NCI-H748 treated with DMSO at 0.1 percent for 48 hours (cell line): Measurements from ENCODE around the gene FGF23.

Source experiments
- DNase-seq: peaks from one replicate; lab custom pipeline; 2025; lab: John Stamatoyannopoulos, UW

Gene FGF23

DNA sequence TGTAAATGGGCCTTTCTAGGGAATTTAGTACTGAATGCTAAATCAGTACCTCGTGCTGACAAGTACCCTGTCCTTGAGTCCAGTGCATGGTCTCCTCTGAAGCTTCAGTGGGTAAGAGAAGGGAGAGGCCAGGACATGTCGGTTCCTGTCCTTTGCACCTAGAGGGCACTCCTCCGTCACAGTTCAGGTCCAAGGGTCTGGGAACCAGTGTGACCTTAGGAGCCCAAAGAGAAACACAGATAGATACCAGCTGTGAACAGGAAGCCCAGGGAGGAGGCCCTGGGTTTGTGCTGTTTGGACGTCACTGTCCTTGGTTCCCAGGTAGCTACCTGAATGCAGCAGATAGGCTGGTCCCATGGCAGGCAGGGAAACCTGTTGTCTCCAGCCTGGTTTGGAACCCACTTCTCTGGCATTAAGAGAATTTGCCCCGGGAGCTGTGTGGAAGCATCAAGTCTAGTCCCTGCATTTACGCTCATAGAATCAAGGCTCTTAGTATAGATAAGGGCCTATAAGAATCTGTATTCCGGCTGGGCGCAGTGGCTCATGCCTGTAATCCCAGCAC is 3.9 kb upstream of the FGF23 start:
- no peak for DNase-seq

GRCh38 chr12:4380332-4380731 is 820 bp upstream of the FGF23 start:
- DNase-seq = no peak

GRCh38 chr12:4378772-4379171 is 740 bp downstream of the FGF23 start:
- DNase-seq = no peak

DNA sequence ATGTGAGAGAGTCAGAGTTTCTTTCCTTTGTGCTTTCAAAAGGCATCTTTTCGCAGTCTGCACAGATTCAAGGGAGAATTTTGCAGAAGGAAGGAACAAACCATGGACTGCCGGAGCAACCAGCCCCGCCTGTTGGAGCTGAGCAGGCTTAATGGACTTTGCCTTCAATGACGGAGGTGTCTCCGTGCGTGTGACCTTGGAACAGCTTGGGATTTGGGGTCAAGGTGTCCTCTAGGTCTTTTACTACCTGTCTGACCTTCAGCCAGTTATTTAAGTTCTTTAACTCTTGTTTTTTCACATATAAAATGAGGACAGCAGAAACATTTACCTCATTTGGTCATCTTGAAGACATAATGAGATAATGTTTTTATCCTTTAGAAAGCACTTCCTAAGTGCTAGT is 4.1 kb downstream of the FGF23 start:
- no peak for DNase-seq

DNA sequence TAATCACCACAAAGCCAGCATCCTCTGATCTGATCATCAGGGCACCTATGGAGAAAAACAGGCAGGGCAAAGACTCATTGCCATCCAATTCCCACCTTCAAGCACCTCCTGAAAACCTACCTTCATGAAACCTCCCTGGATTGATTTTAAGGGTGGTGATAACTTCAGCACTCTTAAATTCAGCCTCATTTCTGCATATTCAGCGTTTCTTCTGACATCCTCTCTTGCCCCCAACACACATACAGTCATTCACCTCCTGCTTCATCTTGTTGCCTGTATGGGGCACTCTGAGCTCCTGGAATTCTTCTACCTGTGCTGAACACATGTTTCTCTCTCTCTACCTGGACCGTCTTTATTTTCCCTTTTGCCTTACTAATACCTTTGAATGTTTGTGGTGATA is 6.9 kb downstream of the FGF23 start:
- DNase-seq = no peak

GRCh38 chr12:4370265-4370664 is 9.2 kb downstream of the FGF23 start:
- DNase-seq = no peak

- DNase-seq = no peak
Measured at GRCh38 chr12:4369548-4369947, 10.0 kb downstream of the FGF23 start.

GRCh38 chr12:4366090-4366489 is 13.4 kb downstream of the FGF23 start:
- DNase-seq = no peak

GRCh38 chr12:4356041-4356327 is 23.5 kb downstream of the FGF23 start:
- DNase-seq = peak; percentile 6

DNA sequence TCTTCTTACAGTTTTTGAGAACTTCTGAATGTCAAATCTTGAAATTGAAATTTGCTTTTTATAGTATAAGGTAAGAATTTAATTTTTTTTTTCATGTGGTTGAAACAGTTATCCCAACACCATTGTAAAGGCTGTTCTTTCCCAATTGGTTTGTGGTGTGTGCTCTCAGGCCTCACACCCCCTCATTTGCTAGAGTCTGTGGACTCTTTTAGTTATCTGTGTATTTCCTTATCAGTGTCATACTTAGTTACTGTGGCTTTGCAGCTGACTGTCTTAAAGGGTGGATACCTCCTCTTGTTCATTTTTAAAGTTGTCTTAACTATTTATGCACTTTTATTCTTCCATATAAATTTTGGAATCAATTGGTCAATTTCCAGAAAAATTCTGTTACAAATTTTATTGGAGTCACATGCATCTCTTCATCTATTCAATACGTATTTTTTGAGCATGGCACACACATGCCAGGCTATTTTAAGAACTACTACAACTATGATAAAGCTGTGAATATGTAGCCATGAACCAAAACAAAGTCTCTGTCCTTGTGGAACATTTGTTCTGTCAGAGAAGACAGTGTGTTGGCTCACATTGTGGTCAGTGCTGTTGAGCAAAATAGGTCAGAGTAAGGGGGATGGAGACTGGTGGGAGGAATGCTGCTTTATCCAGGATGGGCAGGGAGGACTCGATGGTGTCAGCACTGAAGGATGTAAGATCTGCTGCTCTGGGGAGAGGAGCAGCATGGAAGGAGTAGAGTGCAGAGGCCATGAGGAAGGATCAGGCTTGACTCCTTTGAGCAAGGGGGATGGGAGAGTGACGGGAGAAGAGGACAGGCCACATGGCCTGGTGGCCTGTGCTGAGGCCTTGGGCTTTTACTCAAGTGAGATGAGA is 24.1 kb downstream of the FGF23 start:
- DNase-seq = no peak

DNA sequence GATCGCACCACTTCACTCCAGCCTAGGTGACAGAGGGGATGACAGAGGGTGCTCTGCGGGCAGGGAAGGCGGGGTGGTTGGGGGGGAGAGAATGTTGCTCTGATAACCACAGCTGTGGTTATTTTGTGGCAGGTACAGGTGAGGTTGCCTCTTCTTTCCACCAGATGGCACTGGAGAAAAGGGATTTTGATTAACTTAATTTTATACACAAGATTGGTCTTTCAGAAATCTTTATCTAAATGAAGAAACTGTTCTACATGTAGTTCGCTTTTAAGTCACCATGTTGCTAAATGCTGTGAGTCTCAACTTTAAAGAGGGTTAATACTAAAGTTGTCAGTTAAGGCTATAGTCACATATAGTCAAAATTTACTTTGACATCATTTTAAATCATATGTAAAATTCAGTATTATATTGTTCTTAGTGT is 25.7 kb downstream of the FGF23 start:
- DNase-seq = no peak

DNA sequence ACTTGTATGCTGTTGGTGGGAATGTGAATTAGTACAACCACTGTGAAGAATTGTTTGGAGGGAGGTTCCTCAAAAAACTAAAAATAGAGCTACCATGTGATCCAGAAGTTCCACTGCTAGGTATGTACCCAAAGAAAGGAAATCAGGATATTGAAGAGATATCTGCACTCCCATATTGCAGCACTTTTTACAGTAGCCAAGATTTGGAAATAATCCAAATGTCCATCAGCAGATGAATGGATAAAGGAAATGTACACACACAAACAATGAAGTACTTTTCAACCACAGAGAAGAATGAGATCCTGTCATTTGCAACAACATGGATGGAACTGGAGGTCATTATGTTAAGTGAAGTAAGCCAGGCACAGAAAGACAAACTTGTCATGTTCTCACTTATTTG is 32.6 kb downstream of the FGF23 start:
- DNase-seq = peak; percentile 28

DNA sequence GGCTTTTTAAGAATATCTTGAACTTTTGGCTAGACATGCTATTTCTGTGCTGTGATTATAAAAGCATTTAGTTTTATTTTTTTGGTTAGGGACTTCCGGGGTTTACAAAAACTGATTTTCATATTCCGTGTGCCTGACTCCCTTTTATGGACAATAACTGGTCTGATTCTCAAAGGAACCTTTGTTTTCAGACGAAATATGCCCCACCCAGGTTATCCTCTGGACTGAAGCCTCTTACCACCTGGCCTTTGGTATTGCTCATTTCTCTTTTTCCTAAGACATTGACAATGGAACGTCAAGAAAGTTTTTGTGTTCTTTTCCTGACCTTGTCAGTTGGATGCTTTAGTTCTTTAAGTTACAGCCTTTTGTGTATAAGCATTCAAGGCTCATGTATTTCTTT is 47.7 kb downstream of the FGF23 start:
- no peak for DNase-seq

GRCh38 chr12:4331221-4331620 is 48.3 kb downstream of the FGF23 start:
- DNase-seq = no peak

DNA sequence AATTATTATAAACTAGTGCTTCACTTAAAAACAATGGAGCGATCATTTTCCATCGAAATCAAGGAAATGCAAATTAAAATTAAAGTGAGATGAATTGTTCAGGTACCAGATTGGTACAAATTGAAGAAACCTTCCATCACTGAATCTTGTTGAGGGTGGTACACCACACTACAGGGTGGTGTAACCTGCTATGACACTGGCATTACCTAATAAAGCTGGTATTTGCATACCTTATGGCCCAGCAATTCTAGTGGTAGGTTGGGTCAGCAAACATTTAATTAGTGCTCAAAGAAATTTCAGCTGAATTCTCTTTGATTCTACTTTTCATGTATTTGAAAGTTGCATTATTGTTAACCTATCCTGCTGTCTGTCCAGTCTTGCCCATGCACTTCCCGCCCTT is 49.3 kb downstream of the FGF23 start:
- no peak for DNase-seq

DNA sequence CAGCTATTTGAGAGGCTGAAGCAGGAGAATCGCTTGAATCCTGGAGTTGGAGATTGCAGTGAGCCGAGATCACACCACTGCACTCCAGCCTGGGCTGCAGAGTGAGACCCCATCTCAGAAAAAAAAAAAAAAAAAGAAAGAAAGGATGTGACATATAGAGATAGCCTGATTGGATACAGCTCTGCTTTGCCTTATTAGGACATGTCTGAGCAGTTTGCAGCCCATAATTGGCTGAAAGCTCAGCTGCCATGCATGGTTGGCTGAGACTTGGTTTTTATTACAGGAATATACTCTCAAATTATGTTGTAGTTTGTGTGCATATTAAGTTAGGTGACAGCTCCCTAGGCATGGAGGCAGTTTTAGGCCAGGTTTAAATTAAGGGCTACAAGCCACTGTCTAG is 52.2 kb downstream of the FGF23 start:
- no peak for DNase-seq

- no peak for DNase-seq
Measured at GRCh38 chr12:4325966-4326365, 53.5 kb downstream of the FGF23 start.

- DNase-seq = no peak
Measured at GRCh38 chr12:4324366-4324765, 55.1 kb downstream of the FGF23 start.

DNA sequence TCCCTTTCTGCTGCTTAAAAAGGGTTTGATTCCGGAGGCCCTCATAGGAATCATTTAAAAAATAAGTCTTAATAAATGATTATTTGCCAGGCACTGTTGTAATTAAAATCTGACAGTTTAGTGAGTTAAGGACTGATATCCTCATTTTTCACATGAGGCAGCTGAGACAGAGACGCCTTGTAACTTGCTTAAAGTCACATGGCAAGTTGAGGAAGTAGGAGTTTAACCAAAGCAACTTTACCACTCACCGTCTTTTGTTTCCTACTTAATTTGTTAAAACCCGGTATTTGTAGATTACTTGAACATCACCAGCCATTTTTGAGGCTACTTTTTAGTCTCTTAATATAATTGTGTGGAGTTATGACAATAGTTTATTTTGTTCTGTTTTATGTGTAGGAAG is 56.1 kb downstream of the FGF23 start:
- DNase-seq = no peak

- DNase-seq = no peak
Measured at GRCh38 chr12:4322726-4323125, 56.8 kb downstream of the FGF23 start.

DNA sequence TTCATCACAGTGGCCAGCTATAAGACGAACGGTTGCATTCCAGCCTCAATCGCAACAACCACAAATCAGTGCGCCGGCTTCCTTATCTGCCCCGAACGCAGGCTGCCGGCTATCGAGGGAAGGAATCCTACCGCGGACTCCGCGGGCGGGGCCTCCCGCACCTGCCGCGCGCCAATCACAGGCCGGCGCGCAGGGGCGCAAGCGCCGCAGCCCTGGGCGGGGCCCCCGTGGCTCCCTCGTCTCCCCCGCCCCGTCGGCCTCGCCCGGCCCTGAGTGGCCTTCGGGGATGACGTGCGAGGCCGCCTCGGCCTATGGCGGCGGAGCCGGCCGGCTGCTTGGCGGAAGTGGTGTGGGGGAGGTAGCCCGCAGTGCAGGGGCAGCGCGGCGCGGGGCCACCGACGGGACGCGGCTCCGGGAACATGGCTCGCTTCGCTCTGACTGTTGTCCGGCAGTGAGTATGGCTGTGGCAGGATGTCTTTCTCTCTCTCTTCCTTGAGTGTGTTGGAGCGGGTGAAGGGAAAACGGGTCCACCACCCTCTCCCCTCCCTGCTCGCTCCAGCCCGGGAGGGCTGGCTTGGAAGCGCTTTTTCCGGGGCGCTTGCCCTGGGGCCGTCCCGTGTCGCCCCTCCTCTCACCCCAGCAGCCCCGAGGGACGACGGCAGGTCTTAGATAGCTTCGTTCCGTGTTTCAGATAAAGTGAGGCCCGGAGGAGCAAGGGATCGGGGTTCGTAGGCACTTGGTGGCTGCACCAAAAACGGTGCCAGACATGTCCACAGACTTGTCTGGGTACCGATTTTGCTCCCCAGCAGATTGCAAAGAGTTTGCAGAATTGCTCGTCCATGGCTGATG is 58.4 kb downstream of the FGF23 start, which contains the start of gene TIGAR:
Gene TIGAR, plus strand, starts transcription at position 361 of the 849 bp plus-strand sequence. Its CDS starts 59 bp downstream, at position 420.
- DNase-seq = peak; percentile 72

DNA sequence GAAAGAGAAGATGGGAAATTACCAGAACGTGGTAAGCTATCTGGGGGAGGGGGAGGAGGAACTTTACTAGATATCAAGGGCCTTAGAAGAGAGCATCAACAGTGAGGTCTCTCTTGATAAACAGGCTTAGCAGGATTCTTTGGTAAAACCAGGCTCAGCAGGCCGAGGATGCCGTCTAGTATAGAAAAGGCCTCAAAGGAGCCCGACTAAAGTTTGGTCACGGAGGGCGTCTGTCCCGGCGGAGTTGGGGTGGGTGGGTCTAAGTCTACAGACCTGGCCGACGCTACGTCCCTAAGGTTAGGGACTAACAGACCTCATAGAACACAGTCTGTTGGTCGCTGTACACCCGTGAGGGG is 59.0 kb downstream of the FGF23 start:
- no peak for DNase-seq
